ENCODE results near the gene TBRG1. TPM values are rescaled to one million over a fixed set of nuclear protein-coding genes. Genes with fewer than 3 reads are reported as not detected.

TBRG1 gene
- total RNA-seq, 1 donor: 40.2 TPM

DNA sequence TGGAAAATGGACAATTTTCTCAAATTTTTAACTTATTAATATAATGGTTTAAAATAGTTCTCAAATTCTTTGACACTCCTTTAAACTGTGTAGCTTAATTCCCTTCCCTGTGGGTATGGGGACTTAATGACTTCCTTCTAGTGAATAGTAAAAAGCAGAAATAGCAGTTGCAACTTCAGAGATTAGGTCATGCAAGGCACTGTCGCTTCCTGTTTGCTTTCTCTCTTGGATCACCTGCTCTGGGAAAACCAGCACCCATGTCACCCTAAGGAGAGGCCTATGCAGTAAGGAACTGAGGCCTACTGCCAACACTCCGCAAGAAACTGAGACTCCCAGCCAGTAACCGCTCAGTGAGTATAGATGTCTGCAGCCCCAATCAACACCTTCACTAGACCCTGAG, 16.9 kb upstream of the TBRG1 start:
- TF ChIP-seq, protein P1, sequence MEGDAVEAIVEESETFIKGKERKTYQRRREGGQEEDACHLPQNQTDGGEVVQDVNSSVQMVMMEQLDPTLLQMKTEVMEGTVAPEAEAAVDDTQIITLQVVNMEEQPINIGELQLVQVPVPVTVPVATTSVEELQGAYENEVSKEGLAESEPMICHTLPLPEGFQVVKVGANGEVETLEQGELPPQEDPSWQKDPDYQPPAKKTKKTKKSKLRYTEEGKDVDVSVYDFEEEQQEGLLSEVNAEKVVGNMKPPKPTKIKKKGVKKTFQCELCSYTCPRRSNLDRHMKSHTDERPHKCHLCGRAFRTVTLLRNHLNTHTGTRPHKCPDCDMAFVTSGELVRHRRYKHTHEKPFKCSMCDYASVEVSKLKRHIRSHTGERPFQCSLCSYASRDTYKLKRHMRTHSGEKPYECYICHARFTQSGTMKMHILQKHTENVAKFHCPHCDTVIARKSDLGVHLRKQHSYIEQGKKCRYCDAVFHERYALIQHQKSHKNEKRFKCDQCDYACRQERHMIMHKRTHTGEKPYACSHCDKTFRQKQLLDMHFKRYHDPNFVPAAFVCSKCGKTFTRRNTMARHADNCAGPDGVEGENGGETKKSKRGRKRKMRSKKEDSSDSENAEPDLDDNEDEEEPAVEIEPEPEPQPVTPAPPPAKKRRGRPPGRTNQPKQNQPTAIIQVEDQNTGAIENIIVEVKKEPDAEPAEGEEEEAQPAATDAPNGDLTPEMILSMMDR (IDR thresholded peaks at IDR 0.05; ENCODE audit: extremely low read depth, low read depth, low read length): no peak
- Histone ChIP-seq H3K4me2 (ENCODE audit: insufficient read depth, low read length) (no peak overlapping the region), H3K4me1 (ENCODE audit: insufficient read depth, low read length) (no peaks in the 10 kb centered on the region), H3K79me2 (ENCODE audit: insufficient read depth, low read length) (no peaks in the 10 kb centered on the region), H4K20me1 (ENCODE audit: insufficient read depth, low read length) (no peaks in the 10 kb centered on the region), H3K27ac (ENCODE audit: low read depth, low read length) (no peak overlapping the region), H3K9me3 (ENCODE audit: low read depth, low read length) (no peaks in the 10 kb centered on the region), H3K4me3 (ENCODE audit: insufficient read depth, low read length) (no peak overlapping the region), H2AFZ (ENCODE audit: low read length) (no peak overlapping the region), H3K36me3 (ENCODE audit: insufficient read depth, low read length) (no peaks in the 10 kb centered on the region), H3K27me3 (ENCODE audit: insufficient read depth, low read length) (no peaks in the 10 kb centered on the region)
- no peak for DNase-seq (ENCODE audit: insufficient read length, low spot score, missing footprints)

DNA sequence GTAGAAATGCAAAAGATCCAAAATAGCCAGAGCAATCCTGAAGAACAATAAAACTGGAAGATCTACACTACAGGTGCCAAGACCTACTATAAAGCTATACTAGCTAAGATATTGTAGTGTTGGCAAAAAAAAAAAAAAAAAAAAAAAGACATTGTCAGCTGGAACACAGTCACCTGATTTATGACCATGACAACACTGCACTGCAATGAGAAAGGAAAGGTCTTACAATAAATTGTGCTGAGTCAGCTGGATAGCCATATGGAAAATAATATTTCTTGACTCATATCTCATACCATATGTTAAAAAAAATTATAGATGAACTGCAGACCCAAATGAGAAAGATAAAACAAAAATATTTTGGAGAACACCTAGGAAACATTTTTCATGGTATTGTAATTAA, 14.5 kb upstream of the TBRG1 start:
- H4K20me1 ChIP-seq (ENCODE audit: insufficient read depth, low read length): no peaks in the 10 kb centered on the region
- H3K4me1 ChIP-seq (ENCODE audit: insufficient read depth, low read length): no peaks in the 10 kb centered on the region
- TF ChIP-seq, protein P1 (IDR thresholded peaks at IDR 0.05; ENCODE audit: extremely low read depth, low read depth, low read length): no peak
- H2AFZ ChIP-seq (ENCODE audit: low read length): no peak overlapping the region
- DNase-seq (ENCODE audit: insufficient read length, low spot score, missing footprints): no peak
- no peaks in the 10 kb centered on the region for H3K27me3 ChIP-seq (ENCODE audit: insufficient read depth, low read length)
- no peak overlapping the region for H3K27ac ChIP-seq (ENCODE audit: low read depth, low read length)
- no peaks in the 10 kb centered on the region for H3K9me3 ChIP-seq (ENCODE audit: low read depth, low read length)
- H3K4me3 ChIP-seq (ENCODE audit: insufficient read depth, low read length): no peak overlapping the region
- no peaks in the 10 kb centered on the region for H3K36me3 ChIP-seq (ENCODE audit: insufficient read depth, low read length)
- H3K4me2 ChIP-seq (ENCODE audit: insufficient read depth, low read length): no peak overlapping the region
- no peaks in the 10 kb centered on the region for H3K79me2 ChIP-seq (ENCODE audit: insufficient read depth, low read length)

DNA sequence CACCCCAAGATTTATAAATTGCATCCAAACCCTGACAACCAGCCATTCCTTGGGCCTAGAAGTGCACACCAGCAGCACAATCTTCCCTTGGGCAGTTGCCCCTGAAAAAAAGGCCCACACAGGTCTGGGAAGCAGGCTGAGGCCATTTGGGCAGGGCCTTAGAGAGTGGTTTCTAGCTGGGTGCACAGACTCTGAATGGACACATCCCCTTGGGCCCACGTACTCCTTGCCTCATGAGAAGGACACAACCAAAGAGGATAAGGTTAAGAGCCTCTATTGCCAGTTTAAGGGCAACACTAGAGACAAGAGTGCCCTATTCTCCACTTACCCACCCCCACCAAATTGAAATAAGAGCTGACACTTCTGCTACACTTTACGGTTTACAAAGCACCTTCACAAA, 12.4 kb upstream of the TBRG1 start:
- Histone ChIP-seq H3K4me3 (ENCODE audit: insufficient read depth, low read length) (no peak overlapping the region), H3K79me2 (ENCODE audit: insufficient read depth, low read length) (no peaks in the 10 kb centered on the region), H3K36me3 (ENCODE audit: insufficient read depth, low read length) (no peaks in the 10 kb centered on the region), H4K20me1 (ENCODE audit: insufficient read depth, low read length) (no peaks in the 10 kb centered on the region), H3K4me2 (ENCODE audit: insufficient read depth, low read length) (no peak overlapping the region), H3K27me3 (ENCODE audit: insufficient read depth, low read length) (no peaks in the 10 kb centered on the region), H3K27ac (ENCODE audit: low read depth, low read length) (no peak overlapping the region), H2AFZ (ENCODE audit: low read length) (no peak overlapping the region), H3K9me3 (ENCODE audit: low read depth, low read length) (no peaks in the 10 kb centered on the region), H3K4me1 (ENCODE audit: insufficient read depth, low read length) (no peaks in the 10 kb centered on the region)
- DNase-seq (ENCODE audit: insufficient read length, low spot score, missing footprints): no peak
- TF ChIP-seq, protein P1 (IDR thresholded peaks at IDR 0.05; ENCODE audit: extremely low read depth, low read depth, low read length): no peak

DNA sequence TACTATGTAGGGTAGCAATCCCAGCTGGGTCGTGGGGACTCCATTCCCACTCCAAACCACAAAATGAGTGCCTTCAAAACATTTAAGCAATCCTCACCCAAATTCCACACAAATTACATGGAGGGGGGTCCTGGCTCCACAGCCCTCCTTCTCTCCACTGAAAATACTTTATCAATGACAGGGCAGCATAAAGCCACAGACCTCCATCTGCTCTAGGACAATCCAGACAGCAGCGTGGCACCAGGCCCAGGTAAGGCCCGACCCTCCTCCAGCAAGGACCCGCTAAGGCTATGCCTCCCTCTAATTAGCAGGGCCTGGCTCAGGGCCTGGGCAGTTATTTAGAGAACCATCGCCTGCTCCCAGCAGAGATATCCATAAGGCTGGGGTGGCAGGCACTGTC, 11.6 kb upstream of the TBRG1 start, which contains the start of gene PANX3:
PANX3 (plus strand) TSS at position 365 of the 400 bp plus-strand sequence. CDS start 129 bp downstream, outside the sequence.
- Histone ChIP-seq H3K4me1 (ENCODE audit: insufficient read depth, low read length) (no peaks in the 10 kb centered on the region), H4K20me1 (ENCODE audit: insufficient read depth, low read length) (no peaks in the 10 kb centered on the region), H3K36me3 (ENCODE audit: insufficient read depth, low read length) (no peaks in the 10 kb centered on the region), H3K27ac (ENCODE audit: low read depth, low read length) (no peak within 1 kb of the TSS), H3K79me2 (ENCODE audit: insufficient read depth, low read length) (no peaks in the 10 kb centered on the region), H3K4me3 (ENCODE audit: insufficient read depth, low read length) (no peak within 1 kb of the TSS), H3K4me2 (ENCODE audit: insufficient read depth, low read length) (no peak within 1 kb of the TSS), H2AFZ (ENCODE audit: low read length) (no peak within 1 kb of the TSS), H3K9me3 (ENCODE audit: low read depth, low read length) (no peaks in the 10 kb centered on the region), H3K27me3 (ENCODE audit: insufficient read depth, low read length) (no peaks in the 10 kb centered on the region)
- DNase-seq (ENCODE audit: insufficient read length, low spot score, missing footprints): no peak
- TF ChIP-seq, protein P1 (IDR thresholded peaks at IDR 0.05; ENCODE audit: extremely low read depth, low read depth, low read length): no peak
